Mucosa of descending colon (tissue), 3 donors: ENCODE measurements around the gene SNRPB2. TPM values are rescaled to one million over a fixed set of nuclear protein-coding genes. Genes with fewer than 3 reads are reported as not detected.

Source experiments
- ATAC-seq: fragments of 200-7000 bp; cut with Tn5 transposase; one replicate; pipeline ENCODE4 v1.9.1; 2020; ENCODE audit warnings: mild to moderate bottlenecking, moderate library complexity
- DNase-seq, 3 donors: peaks; one replicate each; pipeline ENCODE4 v3.0.0-alpha.2; 2020
- H3K36me3 ChIP-seq: fragments of 200-600 bp; one replicate; pipeline ENCODE4 v1.8.0; 2021; ENCODE audit warnings: low read depth, mild to moderate bottlenecking
- H3K4me1 ChIP-seq: fragments of 200-600 bp; one replicate; pipeline ENCODE4 v1.8.0; 2021; ENCODE audit warnings: low read depth, mild to moderate bottlenecking
- H3K4me3 ChIP-seq: fragments of 200-600 bp; one replicate; pipeline ENCODE4 v1.8.0; 2021; ENCODE audit warnings: mild to moderate bottlenecking
- H3K9me3 ChIP-seq: fragments of 200-600 bp; one replicate; pipeline ENCODE4 v1.8.0; 2021; ENCODE audit warnings: mild to moderate bottlenecking
- CTCF ChIP-seq: fragments of 200-600 bp; IDR thresholded peaks from one replicate; pipeline ENCODE4 v1.8.0; 2022; ENCODE audit warnings: antibody characterized with exemption, mild to moderate bottlenecking
- intact Hi-C, 2 donors: fragments of 100-400 bp; cut with DNase I in 1 of 2; cut with micrococcal nuclease in 1 of 2; formaldehyde crosslinking; loops; one replicate each; pipeline versions ENCODE4 v1.11.0 to v1.11.1; 2022; cut with DNase I, micrococcal nuclease
- total RNA-seq, 3 donors: library from RNA; stranded (reverse); fragmentation: NEBNext Ultra II Directional in 2 of 3; extraction: Animal tissue kit (Norgen Biotek cat#: 25700) in 2 of 3; gene quantifications; one replicate each; pipeline versions ENCODE4 v1.2.1 to v1.2.4, GENCODE V29; 2021 to 2023
- donor health status: DM: no; HTN: no; CAD: no; lungs with moderate emphysema.
- donor health status: DM: no; HTN: no; CAD: no.
- donor health status: DM: no; HTN: yes; CAD: no.

The SNRPB2 gene
- total RNA-seq, 3 donors from 2014 or later: 25.7 to 42.1 (median 36.2) TPM

GRCh38 chr20:16712511-16712947 lies 17.3 kb upstream of the SNRPB2 start:
- Histone ChIP-seq H3K9me3 (no peaks in the 10 kb centered on the region), H3K4me1 (no peaks in the 10 kb centered on the region), H3K36me3 (no peaks in the 10 kb centered on the region), H3K4me3 (no peak overlapping the region)
- ATAC-seq: no peak
- intact Hi-C loops: no loop called here
- DNase-seq: no peak
- no peak for TF ChIP-seq CTCF

- Histone ChIP-seq H3K4me1 (no peaks in the 10 kb centered on the region), H3K4me3 (no peak overlapping the region), H3K36me3 (no peaks in the 10 kb centered on the region), H3K9me3 (no peaks in the 10 kb centered on the region)
- DNase-seq (no peak), ATAC-seq (no peak)
- no peak for TF ChIP-seq CTCF
- intact Hi-C loops: no loop called here
Observed at GRCh38 chr20:16713066-16713465, 16.8 kb upstream of the SNRPB2 start.

- no peaks in the 10 kb centered on the region for H3K9me3 ChIP-seq
- H3K36me3 ChIP-seq: no peaks in the 10 kb centered on the region
- no peak for TF ChIP-seq CTCF
- intact Hi-C loops: no loop called here
- ATAC-seq: no peak
- no peaks in the 10 kb centered on the region for H3K4me1 ChIP-seq
- DNase-seq: no peak
- no peak overlapping the region for H3K4me3 ChIP-seq
Observed at GRCh38 chr20:16714242-16714641, 15.6 kb upstream of the SNRPB2 start.

DNA sequence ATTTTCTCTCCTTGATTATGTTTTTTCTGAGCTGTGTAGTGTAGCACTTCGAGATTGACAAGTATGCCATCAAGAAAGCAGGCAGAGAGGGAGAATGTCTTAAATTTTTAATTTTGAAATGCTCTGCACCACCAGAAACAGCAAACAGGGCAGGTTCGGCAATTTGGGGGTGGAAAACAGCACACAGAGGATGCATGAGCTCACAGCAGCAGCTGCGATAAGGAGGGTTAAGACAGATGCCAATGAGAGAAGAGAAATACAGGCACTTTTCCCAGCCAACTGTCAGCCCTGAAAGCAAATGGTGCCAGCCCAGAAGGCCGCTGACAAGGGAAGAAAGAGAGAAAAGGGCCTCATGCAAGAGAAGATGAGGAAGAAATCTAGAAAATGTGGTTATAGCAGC lies 15.1 kb upstream of the SNRPB2 start:
- ATAC-seq: no peak
- intact Hi-C loops: no loop called here
- no peaks in the 10 kb centered on the region for H3K9me3 ChIP-seq

DNA sequence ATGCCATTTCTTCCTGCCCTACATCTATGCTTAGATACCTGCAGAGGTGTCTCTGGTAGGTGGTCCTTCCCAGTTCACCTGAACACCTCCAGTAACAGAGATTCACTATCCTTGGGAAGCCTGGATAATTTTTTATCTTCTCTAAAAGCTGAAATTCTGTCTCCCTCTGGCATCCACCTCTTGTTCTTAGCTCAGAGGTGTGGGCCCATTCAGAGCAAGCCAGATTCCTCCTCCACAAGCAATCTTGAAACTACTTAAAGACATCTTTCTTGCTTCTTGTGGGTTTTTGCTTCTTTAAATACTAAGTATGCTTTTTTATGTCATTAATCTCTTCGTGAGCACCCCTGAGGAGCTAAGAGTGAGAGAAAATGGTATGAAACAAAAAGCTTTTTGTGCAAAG lies 10.4 kb upstream of the SNRPB2 start:
- Histone ChIP-seq H3K4me3 (no peak overlapping the region), H3K4me1 (no peaks in the 10 kb centered on the region), H3K9me3 (no peaks in the 10 kb centered on the region), H3K36me3 (no peaks in the 10 kb centered on the region)
- ATAC-seq: no peak
- DNase-seq: no peak
- intact Hi-C loops: no loop called here
- no peak for TF ChIP-seq CTCF

More for the DNA sequence above, 15.1 kb upstream of the SNRPB2 start:
- no peak for DNase-seq
- no peaks in the 10 kb centered on the region for H3K4me1 ChIP-seq
- no peak for TF ChIP-seq CTCF
- H3K4me3 ChIP-seq: no peak overlapping the region
- H3K36me3 ChIP-seq: no peaks in the 10 kb centered on the region

DNA sequence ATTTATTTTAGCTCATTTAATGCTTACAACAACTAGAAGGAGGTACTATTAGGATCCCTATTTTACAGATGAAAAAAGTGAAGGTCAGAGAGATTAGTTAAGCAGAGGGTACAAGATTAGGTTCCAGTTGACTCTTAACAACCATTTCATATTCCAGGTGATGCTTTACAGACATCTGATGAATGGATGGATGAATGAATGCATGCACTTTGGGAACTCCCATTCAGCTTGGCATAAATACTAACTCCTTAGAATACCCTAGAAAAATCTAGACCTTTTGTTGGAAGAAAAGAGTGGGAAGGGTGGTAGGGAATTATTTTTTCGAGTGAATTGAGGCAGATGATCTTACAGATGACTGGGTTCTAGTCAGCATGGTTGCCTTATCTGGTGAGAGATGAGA lies 746 bp upstream of the SNRPB2 start:
- H3K4me1 ChIP-seq: peaks cover 7% of the 10 kb centered on the region
- no peaks in the 10 kb centered on the region for H3K9me3 ChIP-seq
- no peak for ATAC-seq
- no peak for DNase-seq
- H3K36me3 ChIP-seq: no peaks in the 10 kb centered on the region
- H3K4me3 ChIP-seq: no peak overlapping the region
- intact Hi-C loops: no loop called here
- TF ChIP-seq CTCF: no peak
